T-cell (primary cell): Measurements from ENCODE around the gene MRS2. TPM values are rescaled to one million over a fixed set of nuclear protein-coding genes. Genes with fewer than 3 reads are reported as not detected.

Source experiments
- ATAC-seq, 4 experiments: fragments of 200-7000 bp in 3 of 4; fragments of 150-1000 bp in 1 of 4; cut with Tn5 transposase; replicated peaks in 1 of 4; 1 replicate in 3 of 4; 2 replicates in 1 of 4; pipeline ENCODE4 v1.10.0; 2021; ENCODE audit warnings: moderate library complexity in 3 of 4, mild to moderate bottlenecking in 2 of 4, moderate number of reproducible peaks in 1 of 4
- CTCF ChIA-PET, 2 donors: fragments of 300-600 bp; sonication (Branson Sonifier 250); formaldehyde crosslinking; loops; one replicate each; lab custom pipeline; 2022; ENCODE audit warnings: antibody characterized with exemption in 2 of 2; lab: Charles Lee
- POLR2A ChIA-PET, 2 donors: fragments of 300-600 bp; sonication (Branson Sonifier 250); formaldehyde crosslinking; loops; one replicate each; lab custom pipeline; 2022; ENCODE audit warnings: antibody characterized with exemption in 2 of 2; lab: Charles Lee
- DNase-seq, 35 experiments: peaks; one replicate each; pipeline versions ENCODE4 v3.0.0 to v3.0.0-alpha.2; 2013 to 2023
- H3K27ac ChIP-seq: one replicate; pipeline ENCODE4 v1.5.1; 2013; ENCODE audit warnings: low read length
- H3K27me3 ChIP-seq, 2 experiments: replicated peaks in 1 of 2; 1 replicate in 1 of 2; 2 replicates in 1 of 2; pipeline versions ENCODE4 v1.6.1 to v1.7.0; 2013; ENCODE audit warnings: low read length in 1 of 2, mixed read lengths in 1 of 2; ENCODE audit not compliant: control insufficient read depth in 2 of 2, insufficient read depth in 2 of 2; ENCODE audit errors: extremely low read depth in 1 of 2
- H3K36me3 ChIP-seq, 2 donors: 1 replicate in 1 of 2; 2 replicates in 1 of 2; pipeline versions ENCODE4 v1.6.1 to v1.7.0; 2013; ENCODE audit warnings: low read length in 1 of 2; ENCODE audit not compliant: control insufficient read depth in 2 of 2, insufficient read depth in 1 of 2; ENCODE audit errors: extremely low read depth in 1 of 2
- H3K4me1 ChIP-seq, 2 experiments: 1 replicate in 1 of 2; 2 replicates in 1 of 2; pipeline versions ENCODE4 v1.6.1 to v1.7.0; 2013; ENCODE audit warnings: low read length in 2 of 2, mixed read lengths in 1 of 2; ENCODE audit not compliant: insufficient read depth in 2 of 2, control insufficient read depth in 1 of 2; ENCODE audit errors: extremely low read depth in 1 of 2
- H3K4me3 ChIP-seq, 2 donors: 1 replicate in 1 of 2; 2 replicates in 1 of 2; pipeline versions ENCODE4 v1.5.1 to v1.7.0; 2013; ENCODE audit warnings: mild to moderate bottlenecking in 2 of 2, low read length in 1 of 2, moderate library complexity in 1 of 2; ENCODE audit not compliant: control insufficient read depth in 1 of 2; ENCODE audit errors: extremely low read depth in 1 of 2
- H3K9me3 ChIP-seq: 2 replicates; pipeline ENCODE4 v1.7.0; 2013
- H3K27ac Mint-ChIP-seq, 2 donors: one replicate each; pipeline ENCODE4 v1.8.0; 2020 to 2021; ENCODE audit warnings: mild to moderate bottlenecking in 2 of 2, mixed read lengths in 2 of 2
- H3K27me3 Mint-ChIP-seq, 2 donors: one replicate each; pipeline ENCODE4 v1.8.0; 2021 to 2022; ENCODE audit warnings: mixed read lengths in 2 of 2
- H3K36me3 Mint-ChIP-seq: one replicate; pipeline ENCODE4 v1.8.0; 2021; ENCODE audit warnings: mixed read lengths
- H3K4me1 Mint-ChIP-seq, 3 donors: one replicate each; pipeline ENCODE4 v1.8.0; 2020 to 2022; ENCODE audit warnings: mixed read lengths in 3 of 3, mild to moderate bottlenecking in 1 of 3
- H3K4me3 Mint-ChIP-seq, 3 donors: one replicate each; pipeline ENCODE4 v1.8.0; 2020 to 2022; ENCODE audit warnings: mild to moderate bottlenecking in 3 of 3, mixed read lengths in 3 of 3, moderate library complexity in 3 of 3
- H3K9me3 Mint-ChIP-seq, 3 donors: one replicate each; pipeline ENCODE4 v1.8.0; 2020 to 2022; ENCODE audit warnings: mixed read lengths in 3 of 3
- total RNA-seq, 35 experiments: library from RNA in 6 of 35; stranded (reverse) in 6 of 35; fragments of 120-200 nt in 1 of 35; gene quantifications; one replicate each; pipeline versions ENCODE4 v1.2.1 to v1.2.4 and lab custom pipeline; 2013 to 2026

Gene MRS2
- total RNA-seq, 5 donors from 2014 or later (not counting 1 experiment from before 2014, with no cell fraction given), result 8.1 to 25.3 (median 20.9) TPM

DNA sequence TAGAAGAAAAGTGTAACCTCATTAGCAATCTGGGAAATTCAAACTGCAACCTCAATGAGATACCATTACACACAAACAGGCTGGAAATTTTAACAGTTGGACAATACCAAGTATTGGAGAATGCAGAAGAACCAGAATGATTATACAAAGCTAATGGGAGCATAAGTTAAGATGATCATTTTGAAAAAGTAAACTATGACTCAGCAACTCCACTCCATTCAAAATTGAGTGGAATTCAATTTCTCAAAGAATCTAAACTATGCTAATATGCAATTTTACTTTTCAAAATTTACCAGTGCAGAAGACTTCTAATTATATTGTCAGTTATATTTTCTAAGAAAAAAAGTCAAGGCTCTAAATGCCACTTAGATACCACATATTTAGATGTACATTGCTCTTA is 69.4 kb downstream of the MRS2 start:
- no peaks in the 10 kb centered on the region for H3K4me1 Mint-ChIP-seq
- POLR2A ChIA-PET, result no interaction called here
- no peaks in the 10 kb centered on the region for H3K36me3 Mint-ChIP-seq
- no peak for ATAC-seq
- no peak overlapping the region for H3K4me3 Mint-ChIP-seq
- H3K27me3 Mint-ChIP-seq, result no peaks in the 10 kb centered on the region
- no peak overlapping the region for H3K27ac Mint-ChIP-seq
- H3K9me3 Mint-ChIP-seq, result no peaks in the 10 kb centered on the region
- Histone ChIP-seq H3K27me3 (no peaks in the 10 kb centered on the region), H3K27ac (no peak overlapping the region), H3K4me3 (no peak overlapping the region), H3K4me1 (no peaks in the 10 kb centered on the region), H3K9me3 (no peaks in the 10 kb centered on the region), H3K36me3 (peaks cover 0 to 7% of the 10 kb centered on the region in 2 donors)
- no peak for DNase-seq
- CTCF ChIA-PET, result no interaction called here

Other genes starting within 250 kb of the MRS2 start
- gene DCDC2, start 44.9 kb upstream of the MRS2 start, total RNA-seq, result under 1 TPM in 4 of 5 donors, not detected in 1; 0.09 to 0.58 (median 0.13) TPM
- 1 to 10 TPM in 3 of 5 donors, under 1 TPM in 2; 0.50 to 1.5 (median 1.4) TPM for gene GPLD1, start 86.6 kb downstream of the MRS2 start, total RNA-seq
- gene ALDH5A1, start 92.0 kb downstream of the MRS2 start, total RNA-seq, result 10 to 100 TPM in 4 of 5 donors, 1 to 10 TPM in 1; 4.8 to 15.2 (median 11.7) TPM
- gene KIAA0319, start 243.3 kb downstream of the MRS2 start, total RNA-seq, result under 1 TPM in 3 of 5 donors, not detected in 2; 0.03 to 0.07 (median 0.03) TPM